ENCODE results near the gene CELF5. TPM values are rescaled to one million over a fixed set of nuclear protein-coding genes. Genes with fewer than 3 reads are reported as not detected.

The CELF5 gene
- not detected for polyA plus RNA-seq (2012; ENCODE audit: missing spikeins)

- DNase-seq (ENCODE audit: insufficient read length) (peak; percentile 79), FAIRE-seq (peak; percentile 57)
- TF ChIP-seq POLR2AphosphoS5 (IDR thresholded peaks at IDR 0.05; ENCODE audit: low read depth, low read length) (no peak), TAF1 (IDR thresholded peaks at IDR 0.05; ENCODE audit: borderline replicate concordance, low read depth, low read length) (no peak), POLR2A (IDR thresholded peaks at IDR 0.05; ENCODE audit: low read depth, low read length) (no peak)
These were observed at the start of gene CELF5 for GRCh38 chr19:3224346-3225168. CELF5 (plus strand) TSS chr19:3224661; CDS start chr19:3224740, 79 bp downstream.

- peak; percentile 88 for FAIRE-seq
These were observed 48.4 kb upstream of the CELF5 start for GRCh38 chr19:3175781-3176714.

GRCh38 chr19:3176715-3177501, 47.6 kb upstream of the CELF5 start:
- DNase-seq (ENCODE audit: insufficient read length) (no peak), FAIRE-seq (peak; percentile 85)
- TF ChIP-seq TAF1 (IDR thresholded peaks at IDR 0.05; ENCODE audit: borderline replicate concordance, low read depth, low read length) (no peak), POLR2A (IDR thresholded peaks at IDR 0.05; ENCODE audit: low read depth, low read length) (no peak), POLR2AphosphoS5 (IDR thresholded peaks at IDR 0.05; ENCODE audit: low read depth, low read length) (no peak)

More at GRCh38 chr19:3175781-3176714, 48.4 kb upstream of the CELF5 start:
- no peak for TF ChIP-seq POLR2A (IDR thresholded peaks at IDR 0.05; ENCODE audit: low read depth, low read length)
- no peak for TF ChIP-seq POLR2AphosphoS5 (IDR thresholded peaks at IDR 0.05; ENCODE audit: low read depth, low read length)
- TF ChIP-seq TAF1 (IDR thresholded peaks at IDR 0.05; ENCODE audit: borderline replicate concordance, low read depth, low read length) = no peak
- no peak for DNase-seq (ENCODE audit: insufficient read length)

GRCh38 chr19:3178377-3178972, 46.0 kb upstream of the CELF5 start, which contains the start of gene S1PR4:
S1PR4 (plus strand) TSS chr19:3178769; CDS start chr19:3178793, 24 bp downstream.
- TF ChIP-seq POLR2AphosphoS5 (IDR thresholded peaks at IDR 0.05; ENCODE audit: low read depth, low read length) (peak; percentile 58; the same call in 1 of the 2 replicates), TAF1 (IDR thresholded peaks at IDR 0.05; ENCODE audit: borderline replicate concordance, low read depth, low read length) (peak; percentile 47; the same call in 1 of the 2 replicates), POLR2A (IDR thresholded peaks at IDR 0.05; ENCODE audit: low read depth, low read length) (peak; percentile 75)
- DNase-seq (ENCODE audit: insufficient read length) (peak; percentile 86), FAIRE-seq (no peak)

- FAIRE-seq = peak; percentile 94
- no peak for DNase-seq (ENCODE audit: insufficient read length)
- TF ChIP-seq TAF1 (IDR thresholded peaks at IDR 0.05; ENCODE audit: borderline replicate concordance, low read depth, low read length) (no peak), POLR2A (IDR thresholded peaks at IDR 0.05; ENCODE audit: low read depth, low read length) (no peak; the same call in 1 of the 2 replicates), POLR2AphosphoS5 (IDR thresholded peaks at IDR 0.05; ENCODE audit: low read depth, low read length) (0 out of 2 replicates have a peak, but pooled peaks have one; percentile 26)
These were observed 45.3 kb upstream of the CELF5 start for GRCh38 chr19:3178973-3179738.

- no peak for TF ChIP-seq POLR2AphosphoS5 (IDR thresholded peaks at IDR 0.05; ENCODE audit: low read depth, low read length)
- 0 out of 2 replicates have a peak, but pooled peaks have one; percentile 10 for TF ChIP-seq POLR2A (IDR thresholded peaks at IDR 0.05; ENCODE audit: low read depth, low read length)
- TF ChIP-seq TAF1 (IDR thresholded peaks at IDR 0.05; ENCODE audit: borderline replicate concordance, low read depth, low read length) = no peak; the same call in 1 of the 2 replicates
- FAIRE-seq (no peak), DNase-seq (ENCODE audit: insufficient read length) (peak; percentile 36)
These were observed 44.6 kb upstream of the CELF5 start for GRCh38 chr19:3179739-3180293.

GRCh38 chr19:3183721-3184641, 40.5 kb upstream of the CELF5 start:
- FAIRE-seq (no peak), DNase-seq (ENCODE audit: insufficient read length) (no peak)
- TF ChIP-seq POLR2A (IDR thresholded peaks at IDR 0.05; ENCODE audit: low read depth, low read length) = no peak
- no peak for TF ChIP-seq POLR2AphosphoS5 (IDR thresholded peaks at IDR 0.05; ENCODE audit: low read depth, low read length)
- TF ChIP-seq TAF1 (IDR thresholded peaks at IDR 0.05; ENCODE audit: borderline replicate concordance, low read depth, low read length) = no peak

- TF ChIP-seq POLR2AphosphoS5 (IDR thresholded peaks at IDR 0.05; ENCODE audit: low read depth, low read length) (no peak; the same call in 1 of the 2 replicates), POLR2A (IDR thresholded peaks at IDR 0.05; ENCODE audit: low read depth, low read length) (no peak), TAF1 (IDR thresholded peaks at IDR 0.05; ENCODE audit: borderline replicate concordance, low read depth, low read length) (no peak)
- FAIRE-seq = peak; percentile 58
- no peak for DNase-seq (ENCODE audit: insufficient read length)
These were observed 39.5 kb upstream of the CELF5 start for GRCh38 chr19:3184847-3185460.
